WTC11 (cell line): ENCODE measurements around the gene NUMA1. TPM values are rescaled to one million over a fixed set of nuclear protein-coding genes. Genes with fewer than 3 reads are reported as not detected.

Experiments
- ATAC-seq: fragments of 200-7000 bp; cut with Tn5 transposase; 2 replicates; pipeline ENCODE4 v1.10.0; 2021; ENCODE audit warnings: mild to moderate bottlenecking, moderate library complexity
- CTCF ChIA-PET: fragments of 300-600 bp; sonication (Branson Sonifier 250); formaldehyde crosslinking; loops from one replicate; lab custom pipeline; 2021; ENCODE audit warnings: antibody characterized with exemption; lab: Charles Lee
- POLR2A ChIA-PET: fragments of 350-600 bp; sonication (Branson Sonifier 250); formaldehyde crosslinking; loops from one replicate; lab custom pipeline; 2021; ENCODE audit warnings: antibody characterized with exemption; lab: Charles Lee
- DNase-seq: peaks from one replicate; pipeline ENCODE4 v3.0.0; 2021; ENCODE audit warnings: low spot score
- H3K27ac Mint-ChIP-seq: 2 replicates; pipeline ENCODE4 v1.8.0; 2021; ENCODE audit warnings: mixed read lengths
- H3K27me3 Mint-ChIP-seq: 2 replicates; pipeline ENCODE4 v1.8.0; 2021; ENCODE audit warnings: low read depth, mild to moderate bottlenecking, moderate library complexity, mixed read lengths
- H3K36me3 Mint-ChIP-seq: 2 replicates; pipeline ENCODE4 v1.8.0; 2021; ENCODE audit warnings: mixed read lengths
- H3K4me1 Mint-ChIP-seq: 2 replicates; pipeline ENCODE4 v1.8.0; 2022; ENCODE audit warnings: mixed read lengths
- H3K4me3 Mint-ChIP-seq: 2 replicates; pipeline ENCODE4 v1.8.0; 2021; ENCODE audit warnings: mild to moderate bottlenecking, moderate library complexity, mixed read lengths
- H3K9me3 Mint-ChIP-seq: 2 replicates; pipeline ENCODE4 v1.8.0; 2021; ENCODE audit warnings: mixed read lengths
- AR ChIP-seq: fragments of 250-450 bp; sonication (Bioruptor Pico); IDR thresholded peaks from 2 replicates; pipeline ENCODE4 v1.9.0; 2021; ENCODE audit warnings: mild to moderate bottlenecking
- ATF1 ChIP-seq: sonication (generic); formaldehyde crosslinking; IDR thresholded peaks from 2 replicates; pipeline ENCODE4 v1.8.1; 2023; ENCODE audit warnings: mild to moderate bottlenecking, moderate library complexity, missing genetic modification reagents
- ATF2 ChIP-seq: sonication (generic); formaldehyde crosslinking; IDR thresholded peaks from 2 replicates; pipeline ENCODE4 v1.8.1; 2022; ENCODE audit warnings: low read depth, missing genetic modification reagents, borderline replicate concordance
- CREM ChIP-seq: sonication (generic); formaldehyde crosslinking; IDR thresholded peaks from 2 replicates; pipeline ENCODE4 v1.8.1; 2022; ENCODE audit warnings: mild to moderate bottlenecking, missing genetic modification reagents, moderate library complexity
- E2F1 ChIP-seq: sonication (generic); formaldehyde crosslinking; IDR thresholded peaks from 2 replicates; pipeline ENCODE4 v1.8.0; 2022; ENCODE audit warnings: mild to moderate bottlenecking, missing genetic modification reagents
- ESRRA ChIP-seq: sonication (generic); formaldehyde crosslinking; IDR thresholded peaks from 2 replicates; pipeline ENCODE4 v1.8.1; 2022; ENCODE audit warnings: mild to moderate bottlenecking, missing genetic modification reagents, borderline replicate concordance
- GABPB1 ChIP-seq: sonication (generic); formaldehyde crosslinking; IDR thresholded peaks from 2 replicates; pipeline ENCODE4 v1.8.1; 2023; ENCODE audit warnings: mild to moderate bottlenecking, missing genetic modification reagents
- HMGA2 ChIP-seq: fragments of 250-450 bp; sonication (Bioruptor Pico); IDR thresholded peaks from 2 replicates; pipeline ENCODE4 v1.4.0; 2021; ENCODE audit warnings: mild to moderate bottlenecking, moderate library complexity
- IRF2 ChIP-seq: sonication (generic); formaldehyde crosslinking; IDR thresholded peaks from 2 replicates; pipeline ENCODE4 v1.8.0; 2022; ENCODE audit warnings: low read depth, missing genetic modification reagents, borderline replicate concordance
- MLX ChIP-seq: sonication (generic); formaldehyde crosslinking; IDR thresholded peaks from 2 replicates; pipeline ENCODE4 v1.8.1; 2023; ENCODE audit warnings: mild to moderate bottlenecking, missing genetic modification reagents, moderate library complexity
- MXD4 ChIP-seq: fragments of 250-450 bp; sonication (Bioruptor Pico); IDR thresholded peaks from 2 replicates; pipeline ENCODE4 v1.8.0; 2021; ENCODE audit warnings: mild to moderate bottlenecking, moderate library complexity, borderline replicate concordance
- PRDM15 ChIP-seq: sonication (generic); formaldehyde crosslinking; IDR thresholded peaks from 2 replicates; pipeline ENCODE4 v1.8.0; 2022; ENCODE audit warnings: missing genetic modification reagents
- SMAD4 ChIP-seq: sonication (generic); formaldehyde crosslinking; IDR thresholded peaks from 2 replicates; pipeline ENCODE4 v1.8.0; 2022; ENCODE audit warnings: mild to moderate bottlenecking, missing genetic modification reagents
- STAT6 ChIP-seq: sonication (generic); formaldehyde crosslinking; conservative IDR thresholded peaks from 2 replicates; pipeline ENCODE4 v1.8.1; 2023; ENCODE audit warnings: mild to moderate bottlenecking, low read depth, missing genetic modification reagents, moderate library complexity
- TEAD1 ChIP-seq: sonication (generic); formaldehyde crosslinking; IDR thresholded peaks from 2 replicates; pipeline ENCODE4 v1.8.0; 2022; ENCODE audit warnings: mild to moderate bottlenecking, missing genetic modification reagents
- ZNF396 ChIP-seq: fragments of 250-450 bp; sonication (Bioruptor Pico); IDR thresholded peaks from 2 replicates; pipeline ENCODE4 v1.8.0; 2021; ENCODE audit warnings: mild to moderate bottlenecking, moderate library complexity, borderline replicate concordance
- ZNF425 ChIP-seq: fragments of 250-450 bp; sonication (Bioruptor Pico); conservative IDR thresholded peaks from 2 replicates; pipeline ENCODE4 v1.9.0; 2021; ENCODE audit warnings: mild to moderate bottlenecking
- ZNF671 ChIP-seq: fragments of 250-450 bp; sonication (Bioruptor Pico); IDR thresholded peaks from 2 replicates; pipeline ENCODE4 v1.8.0; 2021; ENCODE audit warnings: mild to moderate bottlenecking
- total RNA-seq: library from RNA; stranded (reverse); gene quantifications from 3 replicates; pipeline ENCODE4 v1.2.3, GENCODE V29; 2021

NUMA1 gene
- total RNA-seq, 1 experiment from 2014 or later, result 147 TPM

- no peak overlapping the region for H3K4me3 Mint-ChIP-seq
- DNase-seq, result no peak
- H3K27me3 Mint-ChIP-seq, result no peaks in the 10 kb centered on the region; the same call in 1 of the 2 replicates
- no peak overlapping the region for H3K27ac Mint-ChIP-seq
- H3K9me3 Mint-ChIP-seq, result no peaks in the 10 kb centered on the region
- CTCF ChIA-PET, result interaction anchor here (0.9 to 4.7 kb wide), 10 partner anchors 11 to 415 kb away, joined by 3 to 81 read pairs (median 4); no protein-coding TSS in a partner anchor
- no peak for ATAC-seq
- TF ChIP-seq MXD4 (CRISPR knock-in tag) (no peak), HMGA2 (CRISPR knock-in tag) (no peak), TEAD1 (CRISPR knock-in tag) (no peak), PRDM15 (CRISPR knock-in tag) (no peak), ZNF396 (CRISPR knock-in tag) (no peak), STAT6 (CRISPR knock-in tag) (no peak), MLX (CRISPR knock-in tag) (no peak), E2F1 (CRISPR knock-in tag) (no peak), SMAD4 (no peak), ESRRA (CRISPR knock-in tag) (no peak), IRF2 (CRISPR knock-in tag) (no peak), AR (CRISPR knock-in tag) (no peak), CREM (CRISPR knock-in tag) (no peak), ATF1 (CRISPR knock-in tag) (no peak), ZNF671 (CRISPR knock-in tag) (no peak), GABPB1 (CRISPR knock-in tag) (no peak), ATF2 (CRISPR knock-in tag) (no peak), ZNF425 (CRISPR knock-in tag) (no peak)
- POLR2A ChIA-PET, result interaction anchor here (0.6 to 1.0 kb wide), 3 partner anchors 43 to 198 kb away, joined by 3 to 6 read pairs (median 4); no protein-coding TSS in a partner anchor
- H3K4me1 Mint-ChIP-seq, result peaks cover 26% of the 10 kb centered on the region
- H3K36me3 Mint-ChIP-seq, result peaks cover 11% of the 10 kb centered on the region
These were observed 40.4 kb downstream of the NUMA1 start for GRCh38 chr11:72039856-72040401.
